ENCODE measurements around the gene ACAP3.
"Not testable (repeated sequence)": the region's sequence is repeated elsewhere in the genome, so short reads cannot be mapped to it uniquely, and the experiment has no call there.

ACAP3 gene

DNA sequence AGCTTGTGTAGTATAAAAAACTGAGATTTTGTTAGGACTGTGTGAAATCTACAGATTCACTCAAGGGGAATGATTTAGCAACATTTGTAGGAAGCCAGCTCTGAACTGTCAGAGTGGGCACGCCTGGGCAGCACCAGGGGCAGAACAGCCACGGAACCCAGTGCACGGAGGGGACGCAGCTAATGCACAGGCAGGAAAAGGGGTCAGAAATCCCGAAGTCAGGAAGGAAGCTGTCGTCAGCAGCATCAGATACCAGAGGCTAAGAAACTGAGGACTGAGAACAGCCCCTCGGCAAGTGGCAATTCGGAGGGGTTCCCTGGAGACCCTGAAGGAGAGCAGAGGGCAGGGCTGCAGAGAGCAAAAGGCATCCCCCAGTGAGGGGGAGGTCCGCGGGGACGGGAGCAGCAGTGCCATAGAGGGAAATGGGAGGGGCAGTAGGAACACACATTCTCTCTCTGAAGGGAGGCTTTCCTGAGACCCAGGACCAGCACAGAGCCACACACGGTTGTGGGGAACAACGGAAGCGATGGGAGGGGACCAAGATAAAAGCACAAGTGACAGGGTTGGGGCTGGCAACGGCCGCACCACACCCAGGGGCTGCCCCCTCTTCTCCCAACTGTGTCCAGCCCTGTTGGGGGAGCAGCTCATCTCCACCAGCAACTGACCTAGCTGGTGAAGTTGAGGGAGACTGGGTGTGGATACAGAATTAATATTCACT, 46.7 kb downstream of the ACAP3 start:
- no peak for DNase-seq

DNA sequence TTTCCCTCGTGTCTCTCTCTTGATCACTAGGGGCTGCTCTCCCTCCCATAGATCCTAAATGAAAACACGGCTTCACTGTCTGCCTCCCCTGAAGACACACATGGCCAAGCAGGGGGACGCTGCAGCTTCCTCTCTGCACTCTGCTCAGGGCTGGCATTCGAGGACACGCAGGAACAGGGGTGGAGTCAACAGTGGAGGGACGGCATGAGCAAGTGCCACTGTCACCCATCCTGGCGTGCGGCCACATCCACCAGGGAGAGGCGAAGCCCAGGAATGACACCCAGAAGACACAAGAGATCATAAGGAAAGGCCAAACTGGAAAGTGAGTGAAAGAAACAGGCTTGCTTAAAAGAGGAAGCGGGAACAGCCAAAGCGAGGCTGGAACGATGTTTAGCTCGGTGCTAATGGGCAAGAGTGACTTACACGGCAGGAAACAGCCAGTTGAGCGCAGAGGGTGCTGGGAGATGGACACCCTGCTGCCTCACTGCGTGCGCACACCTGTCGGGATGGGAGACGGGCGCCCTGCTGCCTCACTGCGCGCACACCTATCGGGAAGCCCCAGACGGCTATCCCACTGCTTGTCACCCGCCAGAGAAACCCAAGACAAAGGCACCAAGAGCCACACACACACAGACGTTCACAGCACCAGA, 47.7 kb downstream of the ACAP3 start:
- no peak for DNase-seq

DNA sequence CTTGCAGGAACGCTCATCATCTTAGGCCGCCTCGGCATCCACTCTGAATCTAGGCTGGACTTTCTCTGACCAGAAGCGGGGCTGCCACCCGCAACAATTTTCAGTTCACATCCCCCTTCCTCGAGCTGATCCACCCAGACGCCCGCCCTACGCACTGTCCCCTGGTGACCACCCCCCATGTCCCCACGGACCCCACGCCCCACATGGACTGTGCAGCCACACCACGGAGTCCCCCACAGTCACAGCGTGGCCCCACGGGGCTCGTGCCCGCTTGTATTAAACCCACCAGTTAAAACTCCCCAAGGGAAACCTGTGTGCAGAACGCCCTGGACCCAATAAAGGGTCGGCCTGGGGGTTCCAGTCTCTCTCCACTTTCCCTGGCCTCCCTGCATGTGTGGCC, 48.2 kb downstream of the ACAP3 start:
- no peak for DNase-seq

DNA sequence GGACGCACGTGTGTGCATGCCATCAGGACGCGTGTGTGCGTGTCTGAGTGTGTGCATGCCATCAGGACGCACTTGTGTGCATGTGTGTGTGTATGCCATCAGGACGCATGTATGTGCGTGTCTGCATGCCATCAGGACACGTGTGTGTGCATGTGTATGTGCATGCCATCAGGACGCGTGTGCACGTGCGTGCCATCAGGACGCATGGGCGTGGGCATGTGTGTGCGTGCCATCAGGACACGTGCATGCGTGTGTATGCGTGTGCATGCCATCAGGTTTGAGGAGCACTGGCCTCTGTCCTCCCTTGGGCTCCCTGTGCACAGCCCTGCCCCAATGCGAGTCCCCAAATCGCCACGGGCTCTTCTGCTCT, 48.6 kb downstream of the ACAP3 start:
- DNase-seq: no peak

DNA sequence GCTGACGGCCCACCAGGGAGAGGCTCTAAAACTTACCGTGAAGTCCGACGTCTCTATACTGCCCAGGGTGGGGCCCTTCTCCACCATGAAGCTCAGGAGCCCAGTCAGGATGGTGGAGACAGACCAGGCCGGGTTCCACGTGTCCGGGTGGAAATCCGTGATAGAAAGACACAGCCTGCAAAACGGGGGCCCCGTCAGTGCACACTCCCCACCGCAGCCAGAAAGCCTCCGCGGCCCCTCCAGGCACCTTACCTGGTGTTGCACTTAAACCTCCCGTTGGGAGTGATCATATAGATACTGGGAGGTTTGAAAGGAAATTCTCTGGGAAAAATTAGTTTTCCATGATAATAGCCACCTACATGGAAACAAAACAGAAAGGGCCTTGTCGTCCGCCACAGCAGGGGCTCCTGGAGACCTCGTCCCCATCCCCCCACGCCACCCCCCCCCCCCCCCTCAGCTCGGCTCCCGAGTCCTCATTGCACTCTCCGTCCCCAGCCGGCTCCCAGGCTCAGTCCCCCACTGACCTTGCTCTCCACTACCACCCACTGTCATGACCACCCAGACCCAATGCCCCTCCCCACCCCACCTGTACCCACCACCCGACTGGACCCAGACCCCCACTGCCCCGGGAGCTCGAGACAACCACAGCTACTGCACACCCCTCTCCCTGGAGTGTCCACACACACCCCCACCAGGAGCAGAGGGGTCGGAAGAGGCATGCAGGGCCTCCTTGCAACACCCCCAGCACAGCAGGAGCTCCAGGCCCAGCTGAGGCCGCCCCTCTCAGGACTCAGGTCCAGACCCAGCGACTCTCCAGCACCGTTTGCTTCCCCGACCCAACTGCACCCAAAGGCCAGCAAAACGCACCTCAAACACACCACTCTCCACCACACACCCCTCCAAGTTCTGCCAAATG, 50.5 kb downstream of the ACAP3 start:
- DNase-seq: peak in 1 of 5 experiments; percentile 1

DNA sequence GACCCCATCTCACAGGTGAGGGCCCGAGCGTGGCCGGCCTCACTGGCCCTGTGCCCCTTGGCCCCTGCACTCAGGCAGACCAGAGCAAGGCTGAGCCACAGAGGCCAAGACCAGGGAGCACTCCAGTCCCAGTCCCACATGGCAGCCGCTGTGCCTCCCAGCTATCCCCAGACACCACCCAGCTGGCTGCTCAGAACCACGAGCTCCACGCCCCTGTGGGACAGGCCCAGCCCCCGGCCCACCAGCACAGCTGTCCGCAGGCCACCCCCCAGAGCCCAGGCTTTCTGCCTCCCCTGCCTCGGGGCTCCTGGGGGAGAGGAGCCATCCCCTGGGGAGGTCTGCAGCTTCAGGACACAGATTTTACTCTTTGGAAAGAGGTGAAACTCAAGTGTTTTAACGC, 52.1 kb downstream of the ACAP3 start:
- DNase-seq: no peak

DNA sequence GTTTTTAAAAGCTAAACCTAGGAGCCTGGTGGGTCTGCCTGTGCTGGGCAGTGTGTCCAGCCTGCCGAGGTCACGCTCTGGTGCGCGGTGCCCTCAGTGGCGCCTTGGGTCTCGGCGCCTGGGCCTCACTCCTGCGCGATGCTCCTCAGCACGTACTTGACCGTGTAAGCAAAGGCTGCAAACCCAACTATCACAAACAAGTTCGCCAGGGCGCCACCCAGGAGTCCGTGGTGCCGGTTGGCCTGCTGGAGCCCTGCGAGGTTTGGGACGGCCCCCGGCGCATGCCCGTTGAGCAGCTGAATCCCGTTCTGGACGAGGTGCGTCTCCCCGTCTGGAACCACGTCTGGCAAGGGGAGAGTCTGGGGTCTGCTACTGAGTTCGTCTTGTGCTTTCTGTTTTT, 52.7 kb downstream of the ACAP3 start:
- DNase-seq: peak in 1 of 5 experiments; percentile 2

DNA sequence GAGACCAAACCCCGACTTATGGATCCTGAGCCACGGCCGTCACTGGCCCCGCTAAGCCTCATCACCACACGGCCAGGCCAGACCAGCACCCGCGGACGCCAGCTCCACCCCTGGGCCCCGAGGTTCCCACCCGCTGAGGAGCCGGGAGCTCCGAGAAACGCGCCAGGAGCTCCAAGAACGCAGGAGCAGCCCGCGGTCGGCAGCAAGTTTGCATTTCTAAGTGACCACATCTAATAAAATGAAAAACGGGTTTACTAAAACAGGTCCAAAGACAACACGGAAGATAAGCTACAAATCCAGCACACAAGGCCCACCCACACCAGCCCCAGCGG, 53.1 kb downstream of the ACAP3 start:
- no peak for DNase-seq

DNA sequence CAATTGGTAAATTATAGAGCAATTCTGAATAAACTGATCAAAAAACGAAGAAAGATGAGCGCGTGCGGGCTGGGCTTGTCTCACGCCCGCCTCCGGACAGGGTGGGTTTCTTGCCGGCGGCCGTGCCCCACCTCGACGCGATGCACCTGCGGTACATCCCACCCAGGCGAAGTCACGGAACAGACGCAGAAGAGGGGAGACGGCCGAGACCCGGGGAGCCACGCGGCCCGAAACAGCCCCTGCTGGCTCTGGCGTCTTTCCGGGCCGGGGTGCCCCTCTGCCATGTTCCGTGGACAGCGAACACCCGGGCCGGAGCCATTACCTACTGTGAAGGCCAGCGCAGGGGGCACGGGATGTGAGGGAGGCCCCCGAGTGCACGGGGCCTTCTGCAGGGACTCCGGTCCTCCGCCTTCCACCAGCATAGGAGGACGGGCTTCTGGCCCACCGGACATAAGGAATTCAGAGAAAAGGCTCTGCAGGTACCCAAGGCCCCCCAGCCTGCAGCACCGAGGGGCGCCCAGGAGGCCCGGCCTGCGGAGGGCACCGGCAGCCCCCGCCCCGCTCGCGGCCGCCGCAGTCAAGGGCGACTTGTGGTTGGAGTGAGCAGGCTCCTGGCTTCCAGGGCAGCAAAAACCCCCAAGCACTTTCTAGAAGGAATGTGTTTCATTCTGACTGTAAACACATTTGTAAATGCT, 53.6 kb downstream of the ACAP3 start:
- no peak for DNase-seq

DNA sequence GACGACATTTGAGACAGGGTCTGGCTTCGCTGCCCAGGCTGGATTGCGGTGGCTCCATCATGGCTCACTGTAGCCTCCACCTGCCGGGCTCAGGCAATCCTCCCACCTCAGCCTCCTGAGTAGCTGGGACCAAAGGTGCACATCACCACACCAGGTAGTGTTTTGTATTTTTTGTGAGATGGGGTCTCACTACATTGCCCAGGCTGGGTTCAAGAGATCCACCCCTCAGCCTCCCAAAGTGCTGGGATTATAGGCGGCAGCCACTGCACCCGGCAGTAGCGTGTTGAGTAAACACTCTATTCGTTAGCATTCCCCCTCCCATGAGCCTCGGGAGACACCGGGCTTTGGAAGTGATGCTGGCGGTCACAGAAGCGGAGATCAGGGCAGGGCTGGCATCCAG, 54.4 kb downstream of the ACAP3 start:
- DNase-seq: no peak

DNA sequence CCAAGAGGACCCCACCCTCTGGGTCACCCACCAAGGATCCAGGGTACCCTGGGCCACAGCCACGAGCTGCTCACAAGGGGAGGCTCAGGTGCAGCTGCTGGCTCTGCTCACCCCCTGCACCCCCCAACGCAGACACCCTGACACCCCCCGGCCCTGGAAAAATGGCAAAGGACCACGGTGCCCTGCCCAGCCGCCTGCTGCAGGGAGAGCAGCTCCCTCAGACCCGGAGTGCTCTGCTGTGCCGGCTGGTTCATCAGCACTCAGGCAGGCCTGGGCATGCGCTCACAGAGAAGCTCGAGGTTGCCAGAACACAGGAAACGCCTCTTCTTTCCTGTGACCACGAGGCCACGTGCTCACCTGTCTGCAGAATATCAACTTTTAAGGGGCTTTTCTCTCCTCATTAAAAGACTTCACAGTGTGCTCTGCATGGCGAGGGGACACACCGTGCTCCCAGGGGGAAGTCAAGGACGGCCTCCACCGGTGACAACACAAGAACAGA, 56.9 kb downstream of the ACAP3 start:
- DNase-seq: peak in 4 of 5 experiments; percentile 37 to 87 (median 56)

DNA sequence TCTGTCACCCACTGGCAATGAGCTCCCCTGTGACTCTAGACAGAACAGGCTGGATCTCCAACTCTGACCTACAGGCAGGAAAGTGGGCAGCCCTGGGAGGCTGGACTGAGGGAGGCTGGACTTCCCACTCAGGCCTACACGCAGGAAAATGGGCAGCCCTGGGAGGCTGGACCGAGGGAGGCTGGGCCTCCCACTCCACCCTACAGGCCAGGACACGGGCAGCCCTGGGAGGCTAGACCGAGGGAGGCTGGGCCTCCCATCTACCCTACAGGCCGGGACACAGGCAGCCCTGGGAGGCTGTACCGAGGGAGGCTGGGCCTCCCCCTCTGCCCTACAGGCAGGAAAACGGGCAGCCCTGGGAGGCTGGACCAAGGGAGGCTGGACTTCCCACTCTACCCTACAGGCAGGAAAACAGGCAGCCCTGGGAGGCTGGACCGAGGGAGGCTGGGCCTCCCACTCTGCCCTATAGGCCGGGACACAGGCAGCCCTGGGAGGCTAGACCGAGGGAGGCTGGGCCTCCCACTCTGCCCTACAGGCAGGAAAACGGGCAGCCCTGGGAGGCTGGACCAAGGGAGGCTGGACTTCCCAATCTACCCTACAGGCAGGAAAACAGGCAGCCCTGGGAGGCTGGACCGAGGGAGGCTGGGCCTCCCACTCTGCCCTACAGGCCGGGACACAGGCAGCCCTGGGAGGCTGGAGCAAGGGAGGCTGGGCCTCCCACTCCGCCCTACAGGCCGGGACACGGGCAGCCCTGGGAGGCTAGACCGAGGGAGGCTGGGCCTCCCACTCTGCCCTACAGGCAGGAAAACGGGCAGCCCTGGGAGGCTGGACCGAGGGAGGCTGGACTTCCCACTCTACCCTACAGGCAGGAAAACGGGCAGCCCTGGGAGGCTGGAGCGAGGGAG, 59.5 kb downstream of the ACAP3 start:
- DNase-seq: not testable (repeated sequence)

DNA sequence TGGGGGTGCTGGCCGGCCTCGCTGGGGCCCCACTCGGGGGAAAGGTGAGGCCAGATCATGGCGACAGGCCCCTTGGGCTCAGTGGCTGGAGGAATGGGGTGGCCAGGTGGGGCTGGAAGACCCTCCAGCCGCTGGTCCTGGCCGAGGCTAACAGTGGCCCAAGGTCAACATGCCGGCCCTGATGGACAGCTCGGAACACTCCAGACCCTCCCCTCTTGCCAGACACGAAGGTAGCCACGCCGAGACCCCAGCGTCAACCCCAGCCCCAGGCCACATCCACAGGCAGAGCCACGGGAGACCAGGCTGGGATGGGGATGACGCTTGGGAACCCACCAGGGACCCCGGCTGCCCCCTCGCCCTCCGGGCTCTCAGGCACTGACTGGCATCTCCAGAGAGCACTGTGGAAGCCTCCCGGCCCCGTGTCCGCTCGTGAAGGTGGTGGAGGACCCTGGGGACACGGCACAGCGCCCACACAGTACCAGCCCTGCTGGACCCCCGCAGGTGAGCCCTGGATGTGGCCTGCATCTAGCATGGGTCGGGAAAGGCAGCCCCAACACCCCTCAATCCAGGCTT, 60.3 kb downstream of the ACAP3 start:
- DNase-seq: no peak

DNA sequence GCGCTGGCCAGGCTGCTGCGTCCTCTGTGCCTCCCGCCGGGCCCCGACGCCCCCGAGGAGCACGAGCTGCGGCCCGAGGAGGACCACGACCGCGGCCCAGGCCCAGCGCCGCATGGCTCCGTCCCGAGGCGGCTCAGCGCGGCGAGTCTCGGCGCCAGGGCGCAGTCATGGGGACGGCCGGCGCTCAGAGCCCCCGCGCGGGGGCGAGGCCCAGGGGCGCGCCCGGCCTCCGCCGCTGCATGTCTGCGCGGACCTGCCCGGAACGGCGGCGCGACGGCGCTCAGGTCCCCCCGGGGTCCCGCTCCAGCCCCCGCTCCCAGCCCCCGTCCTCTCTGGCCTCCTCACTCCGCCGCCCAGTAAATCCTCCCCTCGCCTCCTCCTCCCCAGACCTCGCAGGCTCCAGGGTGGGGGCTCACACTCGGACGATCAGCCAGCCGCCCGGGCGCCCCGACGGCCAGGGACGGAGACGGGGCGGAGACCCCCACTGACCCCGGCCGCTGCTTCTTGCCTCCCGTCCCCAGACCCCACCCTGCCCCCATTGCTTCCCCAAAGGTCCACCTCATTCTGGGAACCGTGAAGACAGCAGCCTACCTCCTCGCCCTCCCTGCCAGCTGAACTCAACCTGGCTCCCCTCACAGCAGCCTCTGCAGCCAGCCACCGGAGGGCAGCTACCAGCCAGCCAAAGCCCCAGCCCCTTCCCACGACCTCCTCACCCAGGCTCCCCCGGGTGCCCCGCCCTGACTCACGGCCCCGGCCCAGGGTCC, 61.0 kb downstream of the ACAP3 start, which contains the start of gene C1QTNF12:
Gene C1QTNF12 (minus strand): TSS at position 146 of the 764 bp plus-strand sequence. CDS start 32 bp downstream, at position 114.
- DNase-seq: no peak

DNA sequence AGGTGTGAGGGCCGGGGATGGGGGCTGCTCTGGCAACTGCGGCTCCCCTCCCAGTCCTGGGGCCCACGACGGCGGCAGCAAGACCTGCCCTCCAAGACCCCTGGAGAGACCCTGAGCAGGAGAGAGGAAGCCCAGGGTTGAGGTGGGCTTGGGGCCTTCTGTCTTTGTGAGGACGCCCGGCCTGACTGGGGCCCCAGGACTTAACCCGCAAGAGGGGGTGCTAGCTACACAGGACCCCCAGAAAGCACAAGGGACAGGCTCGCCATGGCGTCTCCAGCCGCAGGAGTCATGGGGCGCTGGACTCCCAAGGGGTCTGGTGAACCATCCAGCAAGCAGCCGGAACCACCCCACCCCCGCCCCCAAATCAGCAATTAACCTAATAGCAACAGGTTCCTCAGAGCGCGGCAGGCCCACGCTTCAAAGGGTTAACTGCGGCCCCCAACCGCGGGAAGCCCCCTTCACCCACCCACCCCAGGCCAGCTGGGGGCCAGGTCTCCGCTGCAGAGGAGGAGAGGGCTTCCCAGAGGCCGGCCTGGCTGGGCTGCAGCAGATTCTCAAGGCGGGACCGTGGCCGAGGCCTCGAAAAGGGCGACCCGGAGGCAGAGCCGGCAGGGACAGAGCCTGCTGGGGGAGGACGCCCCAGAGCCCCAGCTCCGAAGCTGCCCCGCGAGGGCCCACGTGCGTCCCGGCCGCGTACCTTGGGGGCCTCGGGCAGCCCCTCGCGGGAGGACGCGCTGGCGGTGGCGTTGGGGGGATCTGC, 61.7 kb downstream of the ACAP3 start:
- no peak for DNase-seq

DNA sequence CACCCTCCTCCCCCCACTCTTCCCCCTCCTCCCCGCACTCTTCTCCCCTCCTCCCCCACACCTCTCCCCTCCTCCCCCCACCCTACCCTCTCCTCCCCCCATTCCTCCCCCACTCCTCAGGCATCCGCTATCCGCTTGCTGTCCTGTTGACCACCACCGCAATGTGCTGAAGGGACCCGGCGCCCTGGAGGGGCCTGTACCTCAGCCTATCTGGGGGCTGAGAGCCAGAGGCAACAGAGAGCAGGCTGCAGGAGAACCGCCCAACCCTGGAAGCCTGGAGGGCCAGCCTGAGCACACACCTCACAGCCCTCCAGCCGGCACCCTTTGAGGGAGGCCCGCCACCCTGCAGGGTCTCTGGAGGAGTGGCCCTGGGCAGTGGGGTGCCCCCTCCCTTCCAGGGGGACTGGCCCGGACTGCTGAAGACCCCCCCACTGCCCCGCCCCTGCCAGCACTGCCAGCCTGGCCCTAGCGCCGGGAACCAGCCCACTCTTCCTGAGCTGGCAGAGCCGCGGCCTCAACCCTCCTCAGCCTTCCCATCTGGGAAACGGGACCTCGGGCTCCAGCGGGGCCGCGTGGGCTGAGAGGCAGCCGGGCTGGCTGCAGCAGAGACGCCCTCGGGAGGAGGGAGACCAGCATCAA, 62.4 kb downstream of the ACAP3 start:
- DNase-seq: no peak

DNA sequence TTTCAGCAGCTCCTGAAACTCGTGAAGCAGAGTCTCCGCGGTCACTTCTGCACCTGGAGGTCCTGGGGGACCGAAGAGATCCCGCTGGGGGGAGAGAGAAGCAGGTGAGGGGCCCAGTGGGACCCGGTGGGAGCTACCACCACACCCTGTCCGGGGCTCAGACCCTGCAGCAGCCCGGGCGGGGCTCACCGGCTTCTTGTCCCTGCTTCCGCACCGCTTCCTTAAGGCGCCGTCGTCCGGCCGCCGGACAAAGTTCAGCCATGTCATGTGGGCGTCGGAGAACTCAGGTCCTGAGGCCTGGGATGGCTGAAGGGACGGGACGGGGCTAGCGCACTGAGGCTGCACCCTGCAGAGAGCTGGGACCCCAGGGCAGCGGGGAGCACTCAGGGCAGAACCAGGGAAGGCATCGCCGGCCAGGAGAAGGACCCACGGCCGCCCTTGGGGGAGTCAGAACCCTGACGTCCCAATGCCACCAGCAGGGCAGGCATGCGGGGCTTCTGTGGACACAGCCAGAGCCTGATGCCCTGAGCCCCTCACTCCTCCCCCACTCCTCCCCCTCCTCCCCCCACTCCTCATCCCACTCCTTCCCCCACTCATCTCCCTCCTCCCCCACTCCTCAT, 63.4 kb downstream of the ACAP3 start:
- DNase-seq: no peak

DNA sequence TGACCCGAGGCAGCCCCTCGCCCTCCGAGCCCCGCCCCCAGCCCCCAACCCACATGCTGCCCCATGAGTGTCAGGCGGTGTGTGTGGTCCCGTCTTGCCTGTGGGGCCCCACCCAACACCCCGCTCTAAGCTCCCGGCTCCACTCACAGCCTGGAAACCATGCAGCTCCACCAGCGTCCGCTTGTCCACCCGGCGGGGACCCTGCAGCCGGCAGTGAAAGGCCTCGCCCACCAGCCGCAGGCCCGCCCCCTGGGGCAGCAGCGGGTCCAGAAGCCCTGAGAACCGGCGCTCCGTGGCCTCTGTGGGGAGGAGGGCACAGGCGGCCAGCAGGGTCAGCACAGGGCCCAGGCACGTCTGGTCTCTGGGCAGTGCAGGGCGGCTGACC, 63.9 kb downstream of the ACAP3 start:
- DNase-seq: no peak

DNA sequence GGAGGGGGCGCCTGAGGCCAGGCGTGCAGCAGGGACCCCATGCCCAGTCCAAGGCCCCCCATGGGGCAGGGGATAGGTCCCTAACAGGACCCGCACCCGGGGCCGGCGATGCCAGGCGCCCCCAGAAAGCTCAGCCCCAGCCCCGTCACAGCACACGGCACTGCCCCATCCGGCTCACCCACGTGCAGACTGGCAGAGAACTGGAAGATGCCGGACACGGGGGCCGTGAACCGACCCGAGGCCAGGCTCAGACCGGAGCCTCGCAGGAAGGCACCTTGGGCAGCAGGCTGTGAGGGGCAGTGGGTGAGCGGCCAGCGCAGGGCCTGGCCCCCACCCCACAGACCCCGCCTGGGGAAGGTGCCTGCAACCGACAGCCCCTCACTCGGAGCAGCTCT, 64.5 kb downstream of the ACAP3 start:
- DNase-seq: no peak
